ENCODE measurements around the gene SNX10.

DNA sequence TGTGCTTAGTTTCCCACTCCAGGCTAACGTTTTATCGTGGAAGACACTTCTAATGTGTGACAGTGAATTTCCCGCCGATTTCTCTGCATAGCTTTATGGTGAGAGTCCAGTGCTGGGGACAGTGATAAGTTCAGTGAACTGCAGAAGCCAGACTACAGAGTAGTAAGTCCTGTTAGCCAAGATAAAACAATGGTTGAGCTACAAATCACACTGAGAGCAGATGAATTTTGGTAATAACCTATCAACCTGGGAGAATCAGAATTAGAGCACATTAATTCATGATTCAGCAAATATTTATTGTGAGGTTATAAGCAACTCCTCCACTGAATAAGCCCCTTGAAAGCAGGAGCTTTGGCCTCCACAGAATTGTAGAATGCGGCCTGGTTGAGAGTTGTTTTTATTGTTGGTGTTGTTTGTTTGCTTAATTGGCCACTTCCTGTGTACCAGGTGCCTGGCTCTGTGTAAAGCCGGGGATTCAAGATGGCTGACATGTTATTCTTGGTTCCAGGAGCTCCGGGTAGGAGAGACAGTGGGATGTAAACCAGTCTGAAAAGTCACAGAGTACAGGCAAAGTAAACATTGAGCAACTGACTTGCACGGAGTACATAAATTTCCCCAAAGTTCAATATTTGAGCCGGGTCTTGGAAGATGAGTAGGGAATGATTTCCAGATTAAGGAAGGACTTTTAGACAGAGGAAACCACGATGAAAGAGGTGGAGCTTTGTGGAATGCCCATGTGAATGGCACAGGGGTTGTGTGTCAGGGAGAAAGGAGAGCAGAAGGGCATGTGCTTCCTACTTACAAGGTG lies 112.7 kb downstream of the SNX10 start:
- TF ChIP-seq, protein P1, sequence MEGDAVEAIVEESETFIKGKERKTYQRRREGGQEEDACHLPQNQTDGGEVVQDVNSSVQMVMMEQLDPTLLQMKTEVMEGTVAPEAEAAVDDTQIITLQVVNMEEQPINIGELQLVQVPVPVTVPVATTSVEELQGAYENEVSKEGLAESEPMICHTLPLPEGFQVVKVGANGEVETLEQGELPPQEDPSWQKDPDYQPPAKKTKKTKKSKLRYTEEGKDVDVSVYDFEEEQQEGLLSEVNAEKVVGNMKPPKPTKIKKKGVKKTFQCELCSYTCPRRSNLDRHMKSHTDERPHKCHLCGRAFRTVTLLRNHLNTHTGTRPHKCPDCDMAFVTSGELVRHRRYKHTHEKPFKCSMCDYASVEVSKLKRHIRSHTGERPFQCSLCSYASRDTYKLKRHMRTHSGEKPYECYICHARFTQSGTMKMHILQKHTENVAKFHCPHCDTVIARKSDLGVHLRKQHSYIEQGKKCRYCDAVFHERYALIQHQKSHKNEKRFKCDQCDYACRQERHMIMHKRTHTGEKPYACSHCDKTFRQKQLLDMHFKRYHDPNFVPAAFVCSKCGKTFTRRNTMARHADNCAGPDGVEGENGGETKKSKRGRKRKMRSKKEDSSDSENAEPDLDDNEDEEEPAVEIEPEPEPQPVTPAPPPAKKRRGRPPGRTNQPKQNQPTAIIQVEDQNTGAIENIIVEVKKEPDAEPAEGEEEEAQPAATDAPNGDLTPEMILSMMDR (IDR thresholded peaks at IDR 0.05), result no peak
- TF ChIP-seq EP300 (IDR thresholded peaks at IDR 0.05), result no peak
- no peak for TF ChIP-seq POLR2A (IDR thresholded peaks at IDR 0.05)

Data from suprapubic skin (tissue), 3 donors.